Measurements from ENCODE around the gene DIS3L2.
"Not testable (repeated sequence)": the region's sequence is repeated elsewhere in the genome, so short reads cannot be mapped to it uniquely, and the experiment has no call there.

Gene DIS3L2

DNA sequence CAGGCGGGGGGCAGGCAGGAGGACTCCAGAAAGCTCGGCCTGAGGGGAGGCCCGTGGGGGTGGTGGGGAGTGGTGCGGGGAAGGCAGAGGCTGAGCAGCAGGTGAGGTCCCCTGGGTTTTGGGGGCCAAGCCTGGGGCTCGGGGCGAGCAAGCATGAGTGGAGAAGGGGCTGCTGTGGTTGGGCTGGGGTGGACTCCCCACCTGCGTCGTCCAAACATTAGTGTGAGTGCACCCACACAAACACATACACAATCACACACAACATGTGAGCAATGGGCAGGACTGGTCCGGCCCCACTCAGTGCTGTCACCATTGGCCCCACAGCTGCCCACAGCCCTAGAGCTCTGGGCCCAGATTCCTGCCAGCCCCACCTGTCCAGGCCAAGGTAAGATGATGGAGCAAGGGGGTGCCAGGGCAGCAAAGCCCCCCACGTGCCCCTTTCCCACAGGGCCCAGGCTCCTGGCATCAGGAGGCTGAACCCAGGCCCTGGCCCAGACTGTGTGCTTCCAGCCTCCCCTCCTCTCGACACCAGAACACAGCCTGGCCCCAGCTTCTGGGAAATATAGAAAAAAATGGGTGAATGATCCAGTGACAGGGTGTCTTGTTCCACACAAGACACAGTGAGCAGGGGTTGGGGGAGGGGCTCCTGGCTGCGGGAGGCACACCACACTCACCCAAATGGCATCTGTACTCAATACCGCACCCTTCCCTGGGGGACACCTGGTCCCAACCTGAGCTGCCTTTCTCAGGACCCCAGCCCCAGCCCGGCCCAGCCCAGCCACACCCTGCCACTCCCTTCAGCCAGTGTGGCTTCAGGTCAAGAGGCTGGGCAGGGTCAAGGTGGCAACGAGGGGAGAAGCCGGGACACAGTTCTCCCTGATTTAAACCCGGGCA, 416.6 kb downstream of the DIS3L2 start:
- no peak for DNase-seq

DNA sequence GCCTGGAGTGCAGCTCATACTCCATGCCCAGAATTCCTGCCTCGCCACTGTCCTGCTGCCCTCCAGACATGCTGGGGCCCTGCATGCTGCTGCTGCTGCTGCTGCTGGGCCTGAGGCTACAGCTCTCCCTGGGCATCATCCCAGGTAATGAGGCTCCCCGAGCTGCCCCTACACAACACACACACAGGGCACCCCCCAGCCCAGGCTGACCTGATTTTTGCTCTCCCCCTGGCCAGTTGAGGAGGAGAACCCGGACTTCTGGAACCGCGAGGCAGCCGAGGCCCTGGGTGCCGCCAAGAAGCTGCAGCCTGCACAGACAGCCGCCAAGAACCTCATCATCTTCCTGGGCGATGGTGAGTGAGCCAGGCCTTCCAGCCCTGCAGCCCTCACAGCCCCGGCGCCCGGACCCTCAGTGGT, 417.2 kb downstream of the DIS3L2 start, which contains the start of gene ALPP:
TSS of gene ALPP (plus strand) at position 17 of the 417 bp plus-strand sequence. CDS start at position 69, 52 bp downstream.
- not testable (repeated sequence) for DNase-seq

GRCh38 chr2:232379610-232380590, 418.4 kb downstream of the DIS3L2 start:
- DNase-seq, result not testable (repeated sequence)

- not testable (repeated sequence) for DNase-seq
These were observed 419.9 kb downstream of the DIS3L2 start for GRCh38 chr2:232381204-232382031.

- DNase-seq, result no peak
These were observed 421.1 kb downstream of the DIS3L2 start for GRCh38 chr2:232382331-232383225.

- no peak for DNase-seq
These were observed 423.0 kb downstream of the DIS3L2 start for GRCh38 chr2:232384466-232384865.

DNA sequence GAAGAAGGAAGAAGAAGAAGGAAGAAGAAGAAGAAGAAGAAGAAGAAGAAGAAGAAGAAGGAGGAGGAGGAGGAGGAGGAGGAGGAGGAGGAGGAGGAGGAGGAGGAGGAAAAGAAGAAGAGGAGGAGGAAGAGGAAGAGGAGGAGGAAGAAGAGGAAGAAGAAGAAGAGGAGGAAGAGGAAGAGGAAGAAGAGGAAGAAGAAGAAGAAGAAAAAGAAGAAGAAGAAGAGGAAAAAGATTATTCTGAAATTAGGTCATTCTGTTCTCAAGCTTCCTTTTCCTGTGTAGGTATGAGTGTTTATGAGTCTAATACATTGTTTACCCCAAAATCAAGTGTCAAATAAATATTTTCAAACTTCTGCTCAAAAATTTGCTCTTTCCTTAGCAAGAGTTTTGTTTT, 423.5 kb downstream of the DIS3L2 start:
- not testable (repeated sequence) for DNase-seq

- DNase-seq, result no peak
These were observed 424.4 kb downstream of the DIS3L2 start for GRCh38 chr2:232385660-232386489.

- no peak for DNase-seq
These were observed 424.9 kb downstream of the DIS3L2 start for GRCh38 chr2:232386490-232386739.
